Tongue (tissue), 2 donors: ENCODE data around the gene C1QTNF8. TPM values are rescaled to one million over a fixed set of nuclear protein-coding genes. Genes with fewer than 3 reads are reported as not detected.

Source experiments
- DNase-seq: peaks from one replicate; pipeline ENCODE4 v3.0.0-alpha.2; 2015
- total RNA-seq: library from RNA; depleted of rRNA; stranded (reverse); fragments of >200 nt; gene quantifications from one replicate; pipeline ENCODE4 v1.2.3, GENCODE V29; 2014

Gene C1QTNF8
- total RNA-seq, 1 donor from 2014 or later: not detected

DNA sequence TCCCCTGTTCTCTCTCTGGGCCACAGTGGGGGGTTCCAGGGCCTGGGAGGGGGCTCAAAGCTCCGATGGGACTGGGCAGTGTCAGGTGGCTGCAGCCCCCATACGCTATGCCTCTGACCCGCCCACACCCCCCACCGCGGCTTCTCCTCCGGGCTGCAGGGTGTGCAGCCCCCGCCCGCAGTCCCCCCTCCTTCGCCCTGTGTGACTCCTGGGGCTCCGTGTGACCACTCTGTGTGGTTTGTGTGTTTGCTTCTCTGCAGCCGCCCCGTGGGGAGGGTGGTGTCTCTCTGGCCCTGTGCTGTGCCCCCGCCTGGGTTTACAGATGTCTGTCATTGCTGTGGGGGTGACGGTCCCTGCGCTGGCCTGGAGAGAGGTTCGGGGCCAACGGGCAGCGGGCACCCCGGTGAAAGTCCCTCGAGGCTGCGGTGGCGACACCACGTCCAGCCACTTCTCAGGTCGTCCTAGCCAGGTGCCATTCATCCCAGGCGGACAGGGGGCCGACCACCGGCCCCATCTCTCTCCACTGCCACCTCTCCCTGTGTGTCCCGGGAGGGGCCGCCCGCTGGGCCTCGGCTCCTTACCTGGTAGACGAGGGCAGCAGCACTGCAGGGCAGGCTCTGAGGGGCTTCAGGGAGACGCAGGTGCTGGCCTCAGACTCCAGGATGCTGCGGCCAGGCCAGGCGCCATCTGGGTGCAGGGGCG, 18.0 kb downstream of the C1QTNF8 start:
- DNase-seq: no peak

DNA sequence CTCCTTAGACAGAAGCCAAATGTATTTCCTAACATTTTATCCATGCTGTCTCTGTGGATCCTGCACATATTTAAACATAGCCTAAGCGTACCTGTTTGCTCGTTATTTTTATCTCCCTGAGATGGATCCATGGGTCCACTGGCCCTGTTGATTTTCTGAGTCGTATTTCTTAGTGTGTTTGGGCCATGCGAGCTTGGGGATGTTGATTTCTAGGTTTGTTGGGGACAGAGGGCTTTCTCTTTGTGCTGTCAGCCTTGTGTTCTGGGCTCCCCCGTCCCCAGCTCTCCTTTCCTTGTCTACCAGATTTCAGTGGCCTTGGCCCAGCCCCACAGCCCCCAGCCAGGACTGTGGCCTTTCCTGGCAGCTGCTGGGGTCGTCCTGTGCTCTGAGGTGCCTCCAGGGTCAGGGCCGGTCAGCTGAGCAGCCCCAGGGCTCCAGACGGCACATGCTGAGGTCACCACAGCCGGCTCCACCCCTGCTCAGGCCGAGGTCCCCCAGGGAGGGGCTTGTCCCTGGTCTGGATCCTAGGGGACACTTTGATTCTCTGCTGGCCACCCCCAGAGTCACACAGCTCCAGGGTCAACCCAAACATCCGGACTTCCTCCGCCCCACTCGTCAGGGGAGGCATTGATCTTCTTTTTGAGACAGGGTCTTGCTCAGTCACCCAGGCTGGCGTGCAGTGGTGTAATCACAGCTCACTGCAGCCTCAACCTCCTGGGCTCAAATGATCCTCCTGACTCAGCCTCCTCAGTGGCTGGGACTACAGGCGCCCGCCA, 19.1 kb downstream of the C1QTNF8 start:
- no peak for DNase-seq

DNA sequence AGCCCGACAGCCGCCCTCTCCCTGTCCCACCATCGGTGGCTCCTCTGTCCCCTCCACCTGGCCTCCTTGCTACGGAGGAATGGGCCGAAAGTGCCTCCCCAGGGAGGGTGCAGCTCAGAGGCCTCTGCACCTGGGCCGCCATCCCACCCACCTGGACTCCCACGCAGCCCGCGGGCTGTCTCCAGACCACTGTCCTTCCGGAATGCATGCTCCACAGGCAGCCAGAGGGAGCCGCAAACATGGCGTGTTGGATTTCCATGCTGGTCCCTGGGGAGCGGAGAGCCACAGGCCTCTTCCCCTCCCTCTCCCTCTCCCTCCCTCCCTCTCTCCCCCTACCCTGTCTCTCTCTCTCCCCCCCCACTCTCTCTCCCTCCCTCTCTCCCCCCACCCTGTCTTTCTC, 20.5 kb downstream of the C1QTNF8 start:
- no peak for DNase-seq

DNA sequence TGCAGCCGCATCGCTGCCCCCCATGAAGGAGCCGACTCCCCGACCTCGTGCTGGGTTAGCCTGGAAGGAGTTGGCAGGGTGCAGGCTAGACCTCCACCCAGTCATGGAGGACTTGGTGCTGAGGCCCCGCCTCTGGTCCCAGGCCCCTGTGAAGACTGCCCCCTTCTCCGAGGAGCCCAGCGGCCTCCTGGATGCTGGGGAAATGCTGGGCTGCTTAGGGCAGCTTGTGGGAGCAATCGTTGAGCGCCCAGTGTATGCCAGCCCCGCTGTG, 21.7 kb downstream of the C1QTNF8 start:
- no peak for DNase-seq

DNA sequence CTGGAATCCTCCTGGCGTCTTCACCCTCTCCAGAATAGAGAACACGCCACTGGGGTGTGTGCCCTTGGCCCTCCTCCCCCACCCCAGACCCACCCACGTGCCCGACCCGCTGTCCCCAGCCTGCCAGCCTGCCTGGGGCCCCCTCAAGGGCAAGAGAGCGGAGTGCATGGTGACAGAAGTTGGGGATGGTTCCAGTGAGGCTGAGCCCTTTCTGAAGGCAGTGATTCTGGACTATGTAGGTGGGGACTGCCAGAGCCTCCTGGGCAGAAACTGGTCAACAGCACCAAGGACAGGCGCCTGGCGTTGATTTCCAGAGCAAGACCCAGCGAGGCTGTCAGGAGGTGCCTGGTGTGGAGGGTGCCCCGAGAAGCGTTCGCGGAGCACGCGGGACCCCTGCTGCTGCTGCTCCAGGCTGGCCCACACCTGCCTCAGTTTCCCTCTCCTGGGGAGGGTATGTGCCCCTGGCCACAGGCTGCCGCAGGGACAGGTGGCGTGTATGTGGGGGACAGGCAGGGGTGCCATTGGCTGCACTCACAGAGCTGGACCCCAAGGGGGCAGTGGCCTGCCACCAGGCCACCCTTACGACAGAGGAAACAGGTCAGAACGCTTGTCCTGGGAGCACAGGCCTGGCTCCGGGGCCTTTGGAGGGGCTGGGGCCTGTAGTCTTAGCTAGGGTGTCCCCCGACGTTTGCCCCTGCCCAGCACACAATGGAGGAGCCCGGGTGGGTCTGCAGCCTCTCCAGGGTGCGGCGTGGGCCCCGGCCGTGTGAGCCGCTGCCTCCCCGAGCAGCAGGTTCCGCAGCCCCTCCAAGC, 22.3 kb downstream of the C1QTNF8 start:
- DNase-seq: no peak

DNA sequence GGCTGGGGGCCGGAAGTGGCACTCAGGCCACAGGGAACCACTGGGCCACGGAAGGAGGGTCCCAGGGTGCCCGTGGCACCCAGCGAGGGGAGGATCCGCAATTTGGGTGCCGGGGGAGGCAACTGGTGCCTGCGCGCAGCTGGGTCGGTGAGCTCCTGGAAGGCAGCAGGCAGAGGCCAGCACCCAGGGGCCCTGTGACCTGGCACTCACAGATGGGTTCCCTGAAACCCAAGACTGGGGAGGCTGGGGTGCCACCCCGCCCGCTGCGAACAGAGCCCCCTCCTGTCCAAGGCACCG, 22.8 kb downstream of the C1QTNF8 start:
- DNase-seq: no peak

DNA sequence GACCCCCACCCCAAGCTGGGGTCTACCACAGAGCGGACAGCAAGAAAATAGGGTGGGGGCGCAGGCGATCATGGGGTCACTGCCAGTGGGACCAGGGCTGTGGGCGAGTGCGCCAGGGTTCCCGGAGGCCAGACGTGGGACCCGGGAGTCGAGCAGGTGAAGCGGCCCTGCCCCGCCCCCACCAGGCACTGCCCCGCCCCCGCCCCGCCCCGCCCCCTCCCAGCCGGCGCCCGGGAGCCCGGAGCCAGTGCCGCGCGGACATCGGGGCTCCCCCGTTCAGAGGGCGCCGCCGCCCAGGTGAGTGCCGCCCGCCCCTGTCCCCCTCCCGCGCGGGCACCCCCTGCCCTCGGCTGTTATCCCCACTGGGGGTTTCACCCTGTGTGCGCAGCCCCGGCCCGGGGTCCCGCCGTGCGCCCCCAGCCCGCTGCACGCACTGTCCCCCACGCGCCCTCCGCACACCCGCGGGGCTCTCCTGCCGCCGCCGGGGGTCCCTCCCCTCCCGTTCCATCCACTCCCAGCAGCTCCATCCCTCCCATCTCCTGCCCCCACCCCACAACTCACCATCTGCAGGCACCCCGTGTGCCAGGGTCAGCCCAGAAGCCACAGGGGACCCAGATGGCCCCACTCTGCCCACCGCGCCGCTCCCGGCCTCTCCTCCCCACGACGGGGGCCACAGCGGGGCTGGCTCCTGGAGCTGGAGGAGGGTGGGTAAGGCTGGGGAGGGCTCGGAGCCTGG, 23.4 kb downstream of the C1QTNF8 start, which contains the start of gene SSTR5:
Gene SSTR5, plus strand, starts transcription at position 222 of the 736 bp plus-strand sequence. CDS start 6,122 bp downstream, outside the sequence.
- DNase-seq: no peak

DNA sequence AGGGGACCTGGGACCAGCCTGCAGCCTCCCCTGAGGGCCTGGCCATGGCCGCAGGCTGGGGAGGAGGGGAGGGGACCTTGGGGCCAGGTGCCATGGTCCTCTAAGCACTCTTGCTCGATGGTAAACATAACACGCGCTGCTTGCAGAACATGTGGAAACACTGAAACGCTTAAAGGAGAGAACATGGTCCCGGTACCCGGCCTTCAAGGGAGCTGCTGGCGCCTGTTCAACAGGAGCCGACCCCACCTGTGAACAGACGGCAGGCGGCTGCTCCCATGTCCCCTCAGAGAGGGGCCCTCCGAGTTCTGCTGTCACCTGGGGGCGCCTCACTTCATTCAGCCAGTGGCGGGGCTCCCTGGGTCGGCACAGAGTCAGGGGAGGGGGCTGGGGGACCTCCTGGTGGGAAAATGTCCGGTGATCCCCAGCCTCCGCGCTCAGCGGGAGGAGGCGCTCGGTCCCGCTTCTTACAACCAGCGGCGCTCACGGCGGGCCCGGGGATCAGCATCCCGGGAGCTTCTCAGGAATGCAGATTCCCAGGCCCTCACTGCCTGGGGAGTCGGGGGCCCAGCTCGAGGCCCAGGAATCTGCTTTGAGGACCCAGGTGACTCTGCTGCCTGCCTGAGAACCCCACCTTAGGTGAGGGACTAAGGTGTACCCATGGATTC, 24.4 kb downstream of the C1QTNF8 start:
- no peak for DNase-seq

DNA sequence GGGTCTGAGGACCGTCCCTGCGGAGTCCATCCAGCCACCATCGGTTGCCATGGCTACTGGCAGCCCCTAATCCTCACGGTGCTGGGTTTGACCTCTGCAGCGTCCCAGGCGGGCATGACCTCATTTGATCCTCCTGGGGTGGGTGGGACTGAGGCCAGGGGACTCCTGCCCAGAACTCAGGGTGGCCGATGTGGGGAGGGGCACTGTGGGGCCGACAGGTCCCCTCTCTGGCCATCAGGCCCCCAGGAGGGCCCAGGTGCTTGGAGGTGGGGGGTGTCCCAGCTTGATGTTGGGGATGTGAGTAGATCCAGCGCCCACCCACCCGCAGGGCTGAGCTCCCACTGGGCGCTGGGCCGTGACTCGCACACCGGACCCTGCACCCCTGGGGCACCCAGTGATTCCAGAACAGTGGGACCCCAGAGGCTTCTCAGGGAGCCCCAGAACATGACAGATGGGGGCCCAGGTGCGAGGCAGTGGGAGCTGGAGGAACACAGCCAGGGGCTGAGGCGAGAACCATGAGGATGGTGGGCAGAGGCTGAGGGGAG, 25.1 kb downstream of the C1QTNF8 start:
- no peak for DNase-seq

DNA sequence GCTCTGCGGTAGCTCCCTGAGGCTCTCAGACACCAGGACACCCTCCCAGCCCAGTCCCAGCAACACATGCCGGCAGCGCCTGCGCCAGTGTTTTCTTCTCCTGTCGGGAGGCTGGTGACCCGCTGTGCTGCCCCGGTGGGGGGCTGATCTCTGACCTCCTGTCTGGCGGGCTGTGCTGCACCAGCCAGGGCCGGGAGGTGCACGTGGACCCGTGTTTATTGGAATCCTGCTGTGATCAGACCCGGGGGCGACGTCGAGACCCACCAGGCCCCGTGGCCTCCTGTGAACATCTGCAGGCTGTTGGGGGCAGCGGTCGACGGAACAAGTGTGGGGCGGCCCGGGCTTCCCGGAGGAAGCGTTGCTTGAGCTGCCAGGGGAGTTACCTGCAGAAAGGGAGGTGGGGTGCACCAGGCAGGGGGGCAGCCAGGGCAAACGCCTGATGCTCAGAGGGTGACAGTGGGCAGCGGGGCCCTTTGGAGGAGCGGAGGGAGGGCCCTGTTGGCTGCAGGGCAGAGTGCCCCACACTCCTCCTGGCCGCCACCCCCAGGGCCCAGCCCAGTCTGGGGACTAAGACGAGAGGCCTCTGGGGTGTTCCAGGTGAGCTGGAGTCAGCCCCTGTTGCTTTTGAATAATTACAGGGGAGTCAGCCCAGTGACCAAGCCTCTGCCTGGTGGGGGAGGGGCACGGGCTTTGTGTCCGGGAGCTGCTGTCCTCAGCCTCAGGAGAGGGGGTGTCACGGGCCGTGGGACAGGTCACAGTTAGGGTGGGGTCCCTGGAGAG, 25.8 kb downstream of the C1QTNF8 start:
- no peak for DNase-seq

DNA sequence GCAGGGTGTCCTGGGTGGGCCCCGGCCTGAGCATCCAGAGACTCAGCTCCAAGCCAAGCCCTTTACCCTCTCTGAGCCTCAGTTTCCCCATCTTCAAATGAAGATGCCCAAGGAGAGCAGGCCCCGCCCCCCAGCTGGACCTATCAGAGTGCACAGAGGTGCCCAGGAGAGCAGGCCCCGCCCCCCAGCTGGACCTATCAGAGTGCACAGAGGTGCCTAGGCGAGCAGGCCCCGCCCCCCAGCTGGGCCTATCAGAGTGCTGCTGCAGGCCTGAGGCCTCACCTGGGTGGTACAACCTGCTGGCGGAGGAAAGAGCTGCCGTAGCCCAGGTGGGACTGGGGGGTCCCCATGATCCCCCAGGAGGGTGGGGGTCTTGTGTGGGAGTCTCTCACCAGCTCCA, 26.9 kb downstream of the C1QTNF8 start:
- no peak for DNase-seq

DNA sequence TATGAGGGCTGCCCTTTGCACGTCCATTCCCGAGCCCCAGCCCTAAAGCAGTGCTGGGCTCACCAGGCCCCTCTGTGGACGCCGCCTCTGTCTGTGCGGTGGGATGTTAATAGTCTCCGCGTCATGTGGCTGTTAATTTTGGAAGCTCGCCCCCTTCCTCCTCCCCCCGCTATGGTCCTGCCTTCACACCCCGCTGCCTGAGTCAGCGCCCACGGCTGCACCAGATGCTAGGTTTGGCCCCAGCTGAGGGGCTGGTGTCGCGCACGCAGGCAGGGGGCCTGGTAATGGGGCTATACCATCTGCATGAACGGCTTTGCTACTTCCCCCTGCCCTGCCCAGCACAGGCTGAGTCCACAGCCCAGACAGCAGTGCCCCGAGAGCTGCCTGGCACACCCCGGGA, 27.6 kb downstream of the C1QTNF8 start:
- no peak for DNase-seq

DNA sequence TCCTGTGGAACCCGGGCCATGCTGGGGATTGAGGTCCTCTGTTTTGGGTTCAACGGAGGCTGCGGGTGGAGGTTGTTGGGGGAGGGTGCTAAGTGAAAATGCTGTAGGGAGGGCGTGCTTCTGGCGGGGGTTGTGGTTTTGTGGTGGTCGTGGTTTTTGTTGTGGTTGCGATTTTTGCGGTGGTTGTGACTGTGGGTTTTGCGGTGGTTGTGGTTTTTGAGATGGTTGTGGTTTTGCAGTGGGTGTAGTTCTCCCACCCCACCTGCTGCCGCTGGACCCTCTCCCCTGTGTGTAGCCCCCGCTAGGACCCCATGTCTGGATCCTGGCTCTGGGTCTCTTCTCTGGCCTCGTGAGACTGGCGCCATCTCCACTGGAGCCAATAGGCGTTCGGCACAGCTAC, 28.4 kb downstream of the C1QTNF8 start:
- DNase-seq: no peak

DNA sequence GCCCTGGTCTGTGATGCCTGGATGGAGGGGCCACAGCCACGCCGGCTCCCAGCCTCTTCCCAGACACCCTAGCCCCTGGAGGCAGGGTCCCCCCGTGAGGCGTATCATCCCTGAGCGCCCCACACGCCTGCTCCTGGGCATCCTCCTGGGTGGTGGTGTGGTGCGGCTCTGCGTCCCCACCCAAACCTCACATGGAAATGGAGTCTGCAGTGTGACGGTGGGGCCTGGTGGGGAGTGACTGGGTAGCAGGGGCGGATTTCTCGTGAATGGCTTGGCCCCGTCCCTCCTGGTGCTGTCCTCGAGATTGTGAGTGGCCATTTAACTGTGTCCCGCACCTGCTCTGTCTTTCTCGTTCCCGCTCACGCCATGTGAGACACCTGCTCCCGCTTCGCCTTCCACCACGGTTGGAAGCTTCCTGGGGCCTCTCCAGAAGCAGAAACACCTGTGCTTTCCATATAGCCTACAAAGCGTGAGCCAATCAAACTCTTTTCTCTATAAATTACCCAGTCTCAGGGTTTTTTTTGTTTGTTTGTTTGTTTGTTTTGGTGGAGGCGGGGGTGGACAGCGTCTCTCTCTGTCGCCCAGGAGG, 29.4 kb downstream of the C1QTNF8 start:
- no peak for DNase-seq

DNA sequence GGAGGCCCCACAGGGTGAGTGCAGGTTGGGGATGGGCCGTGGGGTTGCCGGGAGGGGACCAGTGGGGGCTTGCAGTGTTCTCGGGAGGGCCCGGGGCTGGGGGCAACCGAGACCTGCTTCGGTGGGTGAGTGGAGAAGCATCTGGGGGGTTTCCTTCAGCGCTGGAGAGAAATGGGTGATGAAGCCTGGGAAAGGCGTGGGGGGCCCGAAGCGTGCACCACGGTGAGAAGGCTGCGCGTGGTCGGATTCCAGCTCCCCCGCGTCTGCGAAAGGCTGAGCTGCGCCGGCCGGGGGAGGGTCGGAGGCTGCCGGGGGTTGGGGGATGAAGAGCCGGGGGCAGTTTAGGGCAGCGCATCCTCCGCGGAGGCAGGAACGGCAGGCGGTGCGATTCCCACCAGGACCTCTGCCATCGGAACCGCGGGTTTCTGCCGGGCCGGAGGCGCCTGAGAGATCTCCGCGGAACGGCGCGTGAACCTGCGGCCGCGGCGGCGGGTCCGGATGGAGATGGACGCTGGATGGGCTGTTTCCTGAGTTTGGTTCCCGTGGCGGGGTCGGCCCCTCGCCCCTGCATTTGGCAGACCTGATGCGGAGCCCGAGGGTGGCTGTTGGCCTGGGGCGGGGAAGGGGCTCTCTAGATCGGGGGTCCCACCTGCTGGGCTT, 30.4 kb downstream of the C1QTNF8 start:
- DNase-seq: no peak

DNA sequence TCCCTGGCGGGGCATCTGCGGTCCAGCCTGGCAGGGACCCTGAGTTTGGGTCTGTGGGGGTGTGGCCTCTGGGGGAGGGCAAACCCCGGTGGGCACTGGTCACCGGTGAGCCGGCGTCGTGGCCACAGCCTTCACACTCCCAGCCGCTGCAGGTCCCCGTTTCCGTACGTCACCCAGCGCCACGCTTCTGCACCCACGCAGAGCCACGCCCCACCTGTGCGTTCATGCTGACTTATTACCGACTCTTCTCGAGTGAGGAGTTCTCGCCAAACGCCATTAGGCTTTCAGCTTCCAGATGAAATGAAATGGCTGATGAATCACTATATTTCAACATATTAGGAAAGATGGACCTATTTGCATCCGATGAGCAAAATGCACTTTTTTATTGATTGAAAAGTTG, 32.3 kb downstream of the C1QTNF8 start:
- DNase-seq: no peak

DNA sequence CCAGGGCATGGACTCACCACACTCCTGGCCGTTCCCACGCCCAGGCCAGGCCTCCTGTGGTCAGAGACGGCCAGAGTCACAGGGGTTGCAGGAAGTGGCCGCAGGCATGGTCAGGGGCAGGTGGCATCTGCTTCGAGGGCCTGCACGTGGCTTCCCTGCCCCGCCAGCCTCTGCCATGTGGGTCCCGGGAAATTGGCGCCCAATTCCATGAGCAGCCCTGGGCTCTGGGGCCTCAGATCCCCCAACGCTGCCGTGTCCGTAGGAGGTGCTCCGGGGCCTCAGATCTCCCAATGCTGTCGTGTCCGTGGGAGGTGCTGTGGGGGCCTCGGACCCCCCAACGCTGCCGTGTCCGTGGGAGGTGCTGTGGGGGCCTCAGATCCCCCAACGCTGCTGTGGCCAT, 33.1 kb downstream of the C1QTNF8 start:
- no peak for DNase-seq

DNA sequence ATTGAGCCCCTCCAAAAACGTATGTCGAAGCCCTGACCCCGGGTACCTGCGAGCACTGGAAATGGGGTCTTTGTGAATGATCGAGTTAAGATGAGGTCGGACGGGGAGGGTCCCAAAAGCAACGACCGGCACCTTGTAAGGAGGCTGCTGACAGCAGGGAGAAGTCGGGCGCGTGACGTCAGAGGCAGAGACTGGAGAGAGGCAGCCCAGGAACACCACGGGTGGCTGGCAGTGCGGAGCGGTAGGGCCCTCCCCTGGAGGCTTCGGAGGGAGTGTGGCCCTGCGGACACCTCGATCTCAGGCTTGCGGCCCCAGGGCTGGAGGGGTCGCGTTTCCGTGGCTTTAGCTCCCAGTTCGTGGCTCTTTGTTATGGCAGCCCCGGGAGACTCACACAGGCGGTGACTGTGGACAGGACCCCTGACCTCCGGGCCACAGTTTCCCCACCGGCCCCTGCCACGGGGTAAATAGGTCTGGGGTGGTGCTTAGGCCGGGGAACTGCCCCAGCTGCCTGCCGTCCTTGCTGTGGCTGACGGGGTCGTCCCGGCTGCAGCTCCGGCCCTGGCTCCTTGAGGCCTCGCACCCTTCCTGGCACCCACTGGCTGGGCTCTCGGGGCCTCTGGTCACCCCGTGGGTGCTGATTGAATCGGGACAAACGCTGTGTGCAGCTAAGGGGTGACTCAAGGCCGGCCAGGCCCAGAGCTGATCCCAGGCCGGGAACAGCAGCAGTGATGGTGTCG, 34.1 kb downstream of the C1QTNF8 start:
- DNase-seq: no peak
